Thymus (tissue), 11 donors: ENCODE results near the gene CCN2. TPM values are rescaled to one million over a fixed set of nuclear protein-coding genes. Genes with fewer than 3 reads are reported as not detected.

Experiments used
- DNase-seq, 9 donors: peaks; one replicate each; pipeline ENCODE4 v3.0.0-alpha.2; 2013; ENCODE audit warnings: low spot score in 9 of 9, low read depth in 6 of 9, missing footprints in 1 of 9
- H3K27ac ChIP-seq, 2 donors: one replicate each; pipeline ENCODE4 v1.5.1; 2013; ENCODE audit warnings: control low read depth in 1 of 2, low read depth in 1 of 2, low read length in 1 of 2, mild to moderate bottlenecking in 1 of 2, moderate library complexity in 1 of 2
- H3K27me3 ChIP-seq, 2 donors: one replicate each; pipeline ENCODE4 v1.5.1; 2013; ENCODE audit warnings: low read length in 1 of 2; ENCODE audit not compliant: control insufficient read depth in 2 of 2, insufficient read depth in 1 of 2
- H3K36me3 ChIP-seq, 2 donors: one replicate each; pipeline ENCODE4 v1.5.1; 2013; ENCODE audit warnings: low read length in 1 of 2, mild to moderate bottlenecking in 1 of 2, moderate library complexity in 1 of 2; ENCODE audit not compliant: control insufficient read depth in 2 of 2, insufficient read depth in 2 of 2
- H3K4me1 ChIP-seq, 2 donors: one replicate each; pipeline ENCODE4 v1.5.1; 2013; ENCODE audit warnings: low read length in 2 of 2; ENCODE audit not compliant: control insufficient read depth in 2 of 2, insufficient read depth in 2 of 2
- H3K4me3 ChIP-seq, 2 donors: one replicate each; pipeline ENCODE4 v1.5.1; 2013; ENCODE audit warnings: low read length in 2 of 2, control low read depth in 1 of 2, mild to moderate bottlenecking in 1 of 2
- H3K9me3 ChIP-seq, 2 donors: one replicate each; pipeline ENCODE4 v1.5.1; 2013; ENCODE audit warnings: low read length in 1 of 2, mild to moderate bottlenecking in 1 of 2; ENCODE audit not compliant: control insufficient read depth in 2 of 2, insufficient read depth in 1 of 2
- WGBS: extraction: QIAGEN DNeasy Blood & Tissue Kit; methylation state at CpG from one replicate; pipeline ENCODE4 v1.1.7; 2013; 5-methylcytosine and 5-hydroxymethylcytosine counted together
- polyA plus RNA-seq: library from polyadenylated mRNA; stranded (reverse); fragments of 200-250 nt; gene quantifications from one replicate; pipeline ENCODE4 v1.2.3, GENCODE V29; 2013
- total RNA-seq: library from RNA; stranded (reverse); fragments of 120-200 nt; gene quantifications from one replicate; pipeline ENCODE4 v1.2.4, GENCODE V29; 2013
- donor health status: healthy.

The CCN2 gene
- total and polyA plus RNA-seq, 2 donors = 2.5 to 213 TPM

- whole genome bisulfite sequencing = 94% methylated on average over 1 of the region's 1 CpG
- Histone ChIP-seq H3K27me3 (no peaks in the 10 kb centered on the region), H3K4me3 (no peak overlapping the region), H3K4me1 (no peaks in the 10 kb centered on the region), H3K9me3 (no peaks in the 10 kb centered on the region), H3K36me3 (no peaks in the 10 kb centered on the region), H3K27ac (no peak overlapping the region)
- DNase-seq = no peak
Measured at GRCh38 chr6:131929976-131930375, 21.2 kb downstream of the CCN2 start.

DNA sequence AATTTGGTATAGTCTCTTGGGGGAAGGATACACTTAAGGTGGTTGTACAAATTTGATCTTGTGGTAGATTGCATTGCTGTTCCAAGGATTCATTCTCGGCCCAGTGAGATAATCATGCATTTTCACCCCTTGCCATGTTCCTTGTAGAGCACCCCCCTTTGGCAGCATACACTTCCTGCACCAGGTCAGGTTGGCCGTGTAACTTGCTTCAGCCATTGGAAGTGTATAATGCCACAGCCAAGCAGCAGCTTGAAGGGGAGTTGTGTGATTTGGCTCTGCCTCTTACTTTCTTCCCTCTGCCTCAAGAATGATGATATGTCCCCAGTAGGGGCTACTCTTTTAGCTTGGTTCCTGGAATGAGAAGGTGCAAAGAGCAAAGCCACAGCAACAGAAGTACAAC lies 21.9 kb downstream of the CCN2 start:
- Histone ChIP-seq H3K4me1 (no peaks in the 10 kb centered on the region), H3K27me3 (no peaks in the 10 kb centered on the region), H3K27ac (no peak overlapping the region), H3K9me3 (no peaks in the 10 kb centered on the region), H3K4me3 (no peak overlapping the region), H3K36me3 (no peaks in the 10 kb centered on the region)
- 78% methylated on average over 2 of the region's 2 CpGs for WGBS
- DNase-seq = no peak

DNA sequence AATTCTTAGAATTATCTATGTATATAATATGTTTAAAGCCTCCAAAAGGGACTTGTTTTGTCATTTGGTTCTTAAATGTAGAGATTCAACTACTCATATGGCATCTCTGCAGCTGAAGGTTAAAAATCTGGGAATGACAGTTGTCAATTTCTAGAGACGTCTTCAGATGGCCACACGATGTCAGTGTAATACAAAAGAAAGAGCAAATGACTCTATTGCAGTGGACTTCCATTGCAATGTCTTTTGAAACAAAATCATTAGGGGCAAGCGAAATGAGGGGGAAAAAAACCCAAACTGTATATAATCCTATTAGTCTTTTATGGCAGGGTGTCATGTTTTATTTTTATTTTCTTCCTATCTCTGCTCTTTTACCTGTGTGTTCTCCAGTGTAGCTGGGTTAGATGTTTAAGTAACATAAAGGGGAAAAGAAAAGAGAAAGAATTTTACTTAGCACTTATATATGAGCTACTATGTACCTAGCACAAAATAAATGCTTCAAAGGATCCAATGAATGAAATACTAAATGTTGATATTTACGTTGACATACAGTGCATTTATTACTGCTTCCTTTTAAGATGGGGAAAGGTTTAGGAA lies 26.2 kb downstream of the CCN2 start:
- 43% methylated on average over 4 of the region's 4 CpGs for WGBS
- no peaks in the 10 kb centered on the region for H3K27me3 ChIP-seq
- no peak for DNase-seq

DNA sequence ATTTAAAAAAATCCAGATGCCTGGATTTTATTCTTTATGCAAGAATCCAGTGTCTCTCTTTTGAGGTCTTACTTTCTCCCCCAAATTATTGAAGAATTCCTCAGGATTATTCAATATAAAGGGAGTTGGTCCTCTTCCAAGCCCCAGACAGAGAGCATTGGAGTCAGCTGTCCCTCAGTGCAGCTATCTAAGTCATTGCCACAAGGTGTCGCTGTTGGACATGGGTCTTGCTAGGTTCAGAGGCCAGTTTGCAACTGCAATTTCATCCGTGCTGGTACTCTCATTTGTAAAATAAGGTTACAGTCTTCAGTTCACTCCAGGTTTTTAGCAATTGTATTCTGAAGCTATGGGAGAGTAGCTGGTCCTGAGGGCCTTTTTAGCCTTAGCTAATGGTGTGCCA lies 27.8 kb downstream of the CCN2 start:
- Histone ChIP-seq H3K36me3 (no peaks in the 10 kb centered on the region), H3K4me3 (no peak overlapping the region), H3K27me3 (no peaks in the 10 kb centered on the region), H3K4me1 (no peaks in the 10 kb centered on the region), H3K27ac (no peak overlapping the region), H3K9me3 (peaks cover 0 to 3% of the 10 kb centered on the region in 2 donors)
- 46% methylated on average over 2 of the region's 2 CpGs for WGBS
- DNase-seq = peak in 8 of 9 donors; percentile 12 to 64 (median 24)

More for the DNA sequence above, 26.2 kb downstream of the CCN2 start:
- H3K9me3 ChIP-seq = peaks cover 0 to 3% of the 10 kb centered on the region in 2 donors
- H3K4me1 ChIP-seq = no peaks in the 10 kb centered on the region
- no peak overlapping the region for H3K4me3 ChIP-seq
- H3K36me3 ChIP-seq = no peaks in the 10 kb centered on the region
- no peak overlapping the region for H3K27ac ChIP-seq

- no peak overlapping the region for H3K4me3 ChIP-seq
- DNase-seq = no peak
- no peak overlapping the region for H3K27ac ChIP-seq
- no peaks in the 10 kb centered on the region for H3K36me3 ChIP-seq
- H3K4me1 ChIP-seq = peaks cover 0 to 5% of the 10 kb centered on the region in 2 donors
- H3K9me3 ChIP-seq = peaks cover 0 to 3% of the 10 kb centered on the region in 2 donors
- H3K27me3 ChIP-seq = no peaks in the 10 kb centered on the region
- WGBS = 92% methylated on average over 3 of the region's 3 CpGs
Measured at GRCh38 chr6:131920656-131921055, 30.5 kb downstream of the CCN2 start.

GRCh38 chr6:131918650-131919355 lies 32.4 kb downstream of the CCN2 start:
- no peak for DNase-seq
- no peaks in the 10 kb centered on the region for H3K36me3 ChIP-seq
- no peak overlapping the region for H3K27ac ChIP-seq
- H3K9me3 ChIP-seq = peaks cover 0 to 3% of the 10 kb centered on the region in 2 donors
- peaks cover 0 to 5% of the 10 kb centered on the region in 2 donors for H3K4me1 ChIP-seq
- WGBS = 86% methylated on average over 9 of the region's 9 CpGs
- no peak overlapping the region for H3K4me3 ChIP-seq
- H3K27me3 ChIP-seq = no peaks in the 10 kb centered on the region

DNA sequence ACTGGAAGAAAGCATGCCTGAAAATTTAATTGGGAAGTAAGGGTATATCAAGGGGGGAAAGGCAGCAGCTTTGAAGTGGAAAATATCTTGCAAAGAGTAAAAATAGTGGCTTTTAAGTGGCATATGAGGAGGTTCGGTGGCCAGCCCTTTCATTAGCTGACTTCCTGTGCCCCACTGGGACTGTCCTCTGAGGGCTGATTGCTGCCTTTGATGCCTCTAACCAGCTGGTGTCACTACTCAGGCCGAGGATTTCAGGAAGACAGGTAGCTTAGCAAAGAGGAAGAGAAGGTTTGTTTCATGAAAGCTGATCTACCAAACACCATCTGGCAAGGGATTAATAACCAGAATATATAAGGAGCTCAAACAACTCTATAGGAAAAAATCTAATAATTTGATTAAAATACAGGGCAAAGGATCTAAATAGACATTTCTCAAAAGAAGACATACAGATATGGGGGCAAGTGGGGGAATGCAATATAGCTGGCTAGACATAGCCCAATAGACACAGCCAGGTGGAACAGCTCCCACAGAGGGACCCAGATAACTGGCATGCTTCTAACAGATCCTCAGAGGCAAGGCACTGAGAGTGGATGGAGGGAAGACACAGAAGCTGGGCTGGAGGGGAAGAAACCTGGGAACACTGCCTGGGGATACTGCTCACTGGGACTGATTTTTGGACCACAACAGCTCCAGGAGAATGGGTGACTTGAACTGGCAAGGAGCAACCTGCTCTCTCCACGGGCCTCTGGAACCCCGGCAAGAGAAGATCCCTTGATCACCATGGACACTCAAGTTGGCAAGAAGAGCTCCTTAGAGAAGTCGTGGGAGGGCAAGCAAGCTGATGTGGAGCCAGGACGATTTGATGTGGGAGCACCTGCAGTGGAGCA lies 33.2 kb downstream of the CCN2 start:
- Histone ChIP-seq H3K27ac (no peak overlapping the region), H3K4me3 (no peak overlapping the region), H3K27me3 (peaks cover 0 to 1% of the 10 kb centered on the region in 2 donors), H3K4me1 (peaks cover 0 to 5% of the 10 kb centered on the region in 2 donors), H3K36me3 (no peaks in the 10 kb centered on the region), H3K9me3 (no peaks in the 10 kb centered on the region)
- 63% methylated on average over 6 of the region's 6 CpGs for WGBS
- DNase-seq = no peak

GRCh38 chr6:131917318-131917717 lies 33.9 kb downstream of the CCN2 start:
- no peaks in the 10 kb centered on the region for H3K36me3 ChIP-seq
- H3K27ac ChIP-seq = no peak overlapping the region
- 3% methylated on average over 2 of the region's 2 CpGs for WGBS
- H3K4me1 ChIP-seq = peaks cover 0 to 5% of the 10 kb centered on the region in 2 donors
- H3K27me3 ChIP-seq = peaks cover 0 to 2% of the 10 kb centered on the region in 2 donors
- H3K4me3 ChIP-seq = no peak overlapping the region
- no peaks in the 10 kb centered on the region for H3K9me3 ChIP-seq
- DNase-seq = no peak

- H3K27me3 ChIP-seq = peaks cover 0 to 2% of the 10 kb centered on the region in 2 donors
- peaks cover 0 to 5% of the 10 kb centered on the region in 2 donors for H3K4me1 ChIP-seq
- H3K27ac ChIP-seq = no peak overlapping the region
- H3K36me3 ChIP-seq = no peaks in the 10 kb centered on the region
- WGBS = 26% methylated on average over 2 of the region's 2 CpGs
- H3K9me3 ChIP-seq = no peaks in the 10 kb centered on the region
- no peak overlapping the region for H3K4me3 ChIP-seq
- no peak for DNase-seq
Measured at GRCh38 chr6:131916847-131917246, 34.3 kb downstream of the CCN2 start.
